ENCODE results near the gene PDE11A. TPM values are rescaled to one million over a fixed set of nuclear protein-coding genes. Genes with fewer than 3 reads are reported as not detected.

The PDE11A gene
- total RNA-seq, 4 donors from 2014 or later, result under 0.01 to 0.58 (median under 0.01) TPM; not detected in 1

DNA sequence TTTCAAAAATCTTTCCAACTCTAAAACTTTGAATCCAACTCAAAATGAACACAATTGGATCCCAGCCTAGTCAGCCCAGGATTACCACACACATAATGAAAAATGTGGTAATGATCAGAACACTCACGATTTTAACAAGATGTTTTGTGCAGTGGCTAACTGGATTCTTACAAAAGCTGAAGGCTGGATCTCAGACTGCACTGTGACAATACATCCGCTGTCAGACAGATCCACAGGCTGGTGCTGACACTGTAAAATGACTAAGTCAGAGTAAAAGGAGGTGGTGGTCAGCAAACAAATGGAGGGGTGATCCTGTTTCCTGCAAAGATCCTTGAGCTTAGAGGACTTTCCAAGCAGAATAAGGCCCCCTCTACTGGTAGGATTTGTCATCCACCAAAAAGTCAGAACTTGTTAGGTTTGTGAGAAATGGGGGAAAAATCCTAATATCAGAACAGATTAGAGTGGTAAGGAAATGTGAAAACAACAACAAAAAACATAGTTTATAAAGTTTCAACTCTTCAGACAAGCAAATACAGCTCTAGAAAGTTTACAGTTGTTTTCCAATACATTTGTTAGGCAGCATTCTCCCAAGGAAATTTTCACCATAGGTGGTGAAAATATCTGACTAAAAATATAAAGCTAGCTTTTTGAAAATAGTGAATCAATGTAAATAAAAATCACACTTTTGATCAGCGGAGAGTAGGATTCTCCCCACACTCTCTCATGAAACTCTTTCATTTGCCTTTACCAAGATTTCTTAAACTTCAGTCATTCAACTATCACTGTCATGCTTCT is 468.1 kb downstream of the PDE11A start:
- intact Hi-C loops (cut with DNase I), result loop anchor here (5.0 to 10.0 kb wide), 4 partner anchors 52 to 430 kb away; a partner anchor contains a TSS
- TF ChIP-seq, protein P1, sequence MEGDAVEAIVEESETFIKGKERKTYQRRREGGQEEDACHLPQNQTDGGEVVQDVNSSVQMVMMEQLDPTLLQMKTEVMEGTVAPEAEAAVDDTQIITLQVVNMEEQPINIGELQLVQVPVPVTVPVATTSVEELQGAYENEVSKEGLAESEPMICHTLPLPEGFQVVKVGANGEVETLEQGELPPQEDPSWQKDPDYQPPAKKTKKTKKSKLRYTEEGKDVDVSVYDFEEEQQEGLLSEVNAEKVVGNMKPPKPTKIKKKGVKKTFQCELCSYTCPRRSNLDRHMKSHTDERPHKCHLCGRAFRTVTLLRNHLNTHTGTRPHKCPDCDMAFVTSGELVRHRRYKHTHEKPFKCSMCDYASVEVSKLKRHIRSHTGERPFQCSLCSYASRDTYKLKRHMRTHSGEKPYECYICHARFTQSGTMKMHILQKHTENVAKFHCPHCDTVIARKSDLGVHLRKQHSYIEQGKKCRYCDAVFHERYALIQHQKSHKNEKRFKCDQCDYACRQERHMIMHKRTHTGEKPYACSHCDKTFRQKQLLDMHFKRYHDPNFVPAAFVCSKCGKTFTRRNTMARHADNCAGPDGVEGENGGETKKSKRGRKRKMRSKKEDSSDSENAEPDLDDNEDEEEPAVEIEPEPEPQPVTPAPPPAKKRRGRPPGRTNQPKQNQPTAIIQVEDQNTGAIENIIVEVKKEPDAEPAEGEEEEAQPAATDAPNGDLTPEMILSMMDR (IDR thresholded peaks at IDR 0.05), result peak; percentile 47 to 71 (median 63)
- no peak for TF ChIP-seq EP300 (IDR thresholded peaks at IDR 0.05)
- no peaks in the 10 kb centered on the region for H3K36me3 ChIP-seq
- no peaks in the 10 kb centered on the region for H3K9me3 ChIP-seq
- 57% methylated on average over 3 of the region's 3 CpGs for WGBS
- H3K4me1 ChIP-seq, result peaks cover under 1 to 9% (median 4%) of the 10 kb centered on the region in 4 donors
- H3K27ac ChIP-seq (replicated peaks in 1 of 4), result no peak overlapping the region
- no peaks in the 10 kb centered on the region for H3K27me3 ChIP-seq
- no peak overlapping the region for H3K4me3 ChIP-seq
- DNase-seq (ENCODE audit: extremely low spot score), result peak; percentile 82

DNA sequence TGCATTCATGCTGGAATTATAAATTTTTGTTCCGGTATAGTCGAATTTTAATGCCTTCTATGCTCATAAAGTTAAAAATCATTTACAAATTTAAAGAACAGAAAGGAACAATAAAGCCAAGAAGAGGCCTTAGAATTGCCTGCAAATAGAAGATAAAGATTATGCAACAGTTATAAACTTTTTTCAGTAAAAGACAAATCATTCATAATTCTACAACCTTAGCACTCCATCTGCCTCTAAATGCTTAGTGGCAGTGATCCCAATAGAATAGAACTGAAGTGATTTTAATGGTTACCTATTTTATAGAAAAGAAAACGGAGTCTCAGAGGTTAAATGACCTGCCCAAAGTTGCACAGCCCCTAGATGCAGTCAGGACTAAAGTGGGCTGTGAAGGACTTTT is 468.8 kb downstream of the PDE11A start:
- no peak for TF ChIP-seq EP300 (IDR thresholded peaks at IDR 0.05)
- TF ChIP-seq POLR2AphosphoS5 (IDR thresholded peaks at IDR 0.05), result no peak
- TF ChIP-seq, protein P1 (IDR thresholded peaks at IDR 0.05), result no peak
- TF ChIP-seq POLR2A (IDR thresholded peaks at IDR 0.05; ENCODE audit: low read depth), result no peak
- H3K4me3 ChIP-seq, result no peak overlapping the region
- 65% methylated on average over 3 of the region's 3 CpGs for WGBS
- H3K36me3 ChIP-seq, result no peaks in the 10 kb centered on the region
- H3K4me1 ChIP-seq, result peaks cover 7 to 16% (median 11%) of the 10 kb centered on the region in 4 donors
- no peak for DNase-seq (ENCODE audit: extremely low spot score)
- no peak overlapping the region for H3K27ac ChIP-seq (replicated peaks in 1 of 4)
- H3K27me3 ChIP-seq, result no peaks in the 10 kb centered on the region
- H3K9me3 ChIP-seq, result no peaks in the 10 kb centered on the region
- intact Hi-C loops (cut with DNase I), result loop anchor here (5.0 to 10.0 kb wide), 4 partner anchors 51 to 429 kb away; a partner anchor contains a TSS

DNA sequence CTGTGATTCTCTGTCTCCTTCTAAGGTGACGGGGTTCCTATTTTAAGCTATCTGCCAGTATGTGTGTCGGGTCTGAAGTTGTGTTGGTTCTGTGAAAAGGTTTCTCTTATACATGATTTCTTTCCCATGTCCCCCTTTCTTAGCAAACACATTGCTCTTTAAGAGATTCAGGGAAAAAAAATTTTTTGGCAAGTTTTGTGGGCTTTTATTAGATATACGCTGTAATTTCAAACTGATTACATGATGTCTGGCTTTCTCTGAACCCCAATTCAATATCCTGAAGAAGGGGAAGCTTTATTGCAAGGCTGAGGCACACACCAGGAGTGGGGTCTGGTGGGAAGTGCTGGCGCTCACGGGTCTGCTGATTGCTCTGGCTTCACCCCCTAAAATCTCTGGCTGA is 469.4 kb downstream of the PDE11A start:
- no peak overlapping the region for H3K4me3 ChIP-seq
- no peaks in the 10 kb centered on the region for H3K36me3 ChIP-seq
- H3K4me1 ChIP-seq, result peaks cover 13 to 22% (median 17%) of the 10 kb centered on the region in 4 donors
- no peak overlapping the region for H3K27ac ChIP-seq (replicated peaks in 1 of 4)
- intact Hi-C loops (cut with DNase I), result loop anchor here (5.0 to 10.0 kb wide), 4 partner anchors 51 to 428 kb away; a partner anchor contains a TSS
- no peaks in the 10 kb centered on the region for H3K9me3 ChIP-seq
- no peaks in the 10 kb centered on the region for H3K27me3 ChIP-seq
- WGBS, result 80% methylated on average over 5 of the region's 5 CpGs
- peak; percentile 17 for DNase-seq (ENCODE audit: extremely low spot score)
- TF ChIP-seq, protein P1 (IDR thresholded peaks at IDR 0.05), result no peak
- TF ChIP-seq POLR2A (IDR thresholded peaks at IDR 0.05; ENCODE audit: low read depth), result no peak
- no peak for TF ChIP-seq POLR2AphosphoS5 (IDR thresholded peaks at IDR 0.05)
- no peak for TF ChIP-seq EP300 (IDR thresholded peaks at IDR 0.05)

DNA sequence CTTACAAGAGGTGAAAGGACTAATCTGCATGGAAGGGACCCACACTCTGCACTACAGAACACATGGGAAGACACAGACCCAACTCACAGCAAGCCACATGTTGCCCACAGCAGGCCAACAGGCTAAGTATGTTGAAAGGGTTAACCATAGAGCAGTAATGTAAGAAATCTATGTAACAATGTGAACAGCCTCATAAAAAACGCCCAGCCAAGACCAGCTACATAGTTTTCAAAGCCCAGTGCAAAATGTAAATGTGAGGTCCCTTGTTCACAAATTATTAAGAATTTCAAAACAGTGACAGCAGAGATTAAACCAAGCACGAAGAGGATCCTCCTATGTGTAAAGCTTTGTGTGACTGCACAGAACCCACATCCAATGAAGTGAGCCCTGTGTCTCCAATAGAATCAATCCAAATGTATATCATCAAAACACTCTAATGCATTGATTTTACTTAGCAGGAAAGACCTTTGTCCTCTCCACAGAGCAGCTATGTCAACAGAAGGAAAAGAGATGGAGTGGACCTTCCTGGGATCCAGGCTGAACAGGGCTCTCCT is 469.9 kb downstream of the PDE11A start:
- peaks cover 18 to 27% (median 22%) of the 10 kb centered on the region in 4 donors for H3K4me1 ChIP-seq
- no peaks in the 10 kb centered on the region for H3K27me3 ChIP-seq
- no peak overlapping the region for H3K27ac ChIP-seq (replicated peaks in 1 of 4)
- TF ChIP-seq EP300 (IDR thresholded peaks at IDR 0.05), result no peak
- H3K9me3 ChIP-seq, result no peaks in the 10 kb centered on the region
- 78% methylated on average over 2 of the region's 2 CpGs for WGBS
- peak; percentile 75 for DNase-seq (ENCODE audit: extremely low spot score)
- intact Hi-C loops (cut with DNase I), result loop anchor here (5.0 to 10.0 kb wide), 4 partner anchors 50 to 428 kb away; a partner anchor contains a TSS
- H3K36me3 ChIP-seq, result no peaks in the 10 kb centered on the region
- no peak overlapping the region for H3K4me3 ChIP-seq

DNA sequence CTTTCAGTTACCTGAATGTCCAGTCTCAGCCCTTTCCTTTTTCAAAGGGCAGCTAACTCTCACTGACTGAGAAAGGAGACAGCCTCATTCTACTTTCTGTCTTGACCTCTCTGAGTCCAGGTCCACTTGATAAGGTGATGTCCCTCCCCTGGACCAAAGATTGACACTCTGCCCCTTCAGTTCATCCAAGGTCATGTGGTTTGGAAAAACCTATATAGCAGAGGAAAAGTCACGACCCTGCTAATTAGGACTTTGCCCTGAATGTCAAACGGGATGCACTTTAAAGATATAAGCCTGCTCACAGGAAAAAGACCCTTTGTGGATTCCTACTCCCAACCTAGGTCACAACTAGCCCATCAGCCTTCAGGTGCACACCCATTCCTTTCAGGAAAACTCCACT is 471.7 kb downstream of the PDE11A start:
- no peaks in the 10 kb centered on the region for H3K9me3 ChIP-seq
- no peak overlapping the region for H3K4me3 ChIP-seq
- DNase-seq (ENCODE audit: extremely low spot score), result no peak
- peaks cover 20 to 30% (median 24%) of the 10 kb centered on the region in 4 donors for H3K4me1 ChIP-seq
- TF ChIP-seq, protein P1 (IDR thresholded peaks at IDR 0.05), result no peak
- TF ChIP-seq POLR2AphosphoS5 (IDR thresholded peaks at IDR 0.05), result no peak
- no peak for TF ChIP-seq EP300 (IDR thresholded peaks at IDR 0.05)
- no peak for TF ChIP-seq POLR2A (IDR thresholded peaks at IDR 0.05; ENCODE audit: low read depth)
- no peaks in the 10 kb centered on the region for H3K36me3 ChIP-seq
- intact Hi-C loops (cut with DNase I), result loop anchor here (5.0 to 10.0 kb wide), 4 partner anchors 49 to 426 kb away; a partner anchor contains a TSS
- no peak overlapping the region for H3K27ac ChIP-seq (replicated peaks in 1 of 4)
- WGBS, result 92% methylated on average over 2 of the region's 2 CpGs
- H3K27me3 ChIP-seq, result no peaks in the 10 kb centered on the region
